Activated B cell treated with CpG ODN at 0.5 μM for 24 hours (primary cell): ENCODE data around the gene IL36B. TPM values are rescaled to one million over a fixed set of nuclear protein-coding genes. Genes with fewer than 3 reads are reported as not detected.
"Not testable (repeated sequence)": the region's sequence is repeated elsewhere in the genome, so short reads cannot be mapped to it uniquely, and the experiment has no call there.

Experiments
- ATAC-seq: fragments of 200-7000 bp; cut with Tn5 transposase; one replicate; pipeline ENCODE4 v1.10.0; 2021; ENCODE audit warnings: low read depth, mild to moderate bottlenecking, moderate library complexity
- CTCF ChIA-PET: fragments of 350-600 bp; sonication (Branson Sonifier 250); formaldehyde crosslinking; loops from one replicate; lab custom pipeline; 2021; ENCODE audit warnings: antibody characterized with exemption; lab: Charles Lee
- POLR2A ChIA-PET: fragments of 350-600 bp; sonication (Branson Sonifier 250); formaldehyde crosslinking; loops from one replicate; lab custom pipeline; 2021; ENCODE audit warnings: antibody characterized with exemption; lab: Charles Lee
- DNase-seq: peaks from one replicate; pipeline ENCODE4 v3.0.0; 2022
- H3K27ac Mint-ChIP-seq: one replicate; pipeline ENCODE4 v1.8.0; 2020; ENCODE audit warnings: mixed read lengths
- H3K27me3 Mint-ChIP-seq: one replicate; pipeline ENCODE4 v1.8.0; 2021; ENCODE audit warnings: mixed read lengths
- H3K36me3 Mint-ChIP-seq: one replicate; pipeline ENCODE4 v1.8.0; 2021; ENCODE audit warnings: low read depth, mixed read lengths
- H3K4me1 Mint-ChIP-seq: one replicate; pipeline ENCODE4 v1.8.0; 2021; ENCODE audit warnings: mixed read lengths
- H3K4me3 Mint-ChIP-seq: one replicate; pipeline ENCODE4 v1.8.0; 2020; ENCODE audit warnings: mild to moderate bottlenecking, mixed read lengths
- H3K9me3 Mint-ChIP-seq: one replicate; pipeline ENCODE4 v1.8.0; 2020; ENCODE audit warnings: mixed read lengths
- intact Hi-C: fragments of 100-400 bp; cut with micrococcal nuclease; formaldehyde crosslinking; loops from one replicate; pipeline ENCODE4 v1.15.1; 2024
- total RNA-seq: library from RNA; stranded (reverse); gene quantifications from 2 replicates; pipeline ENCODE4 v1.2.3, GENCODE V29; 2022
- TF ChIP-seq, protein P1 (sequence below): fragments of 200-600 bp; IDR thresholded peaks from one replicate; pipeline ENCODE4 v1.8.0; 2022; ENCODE audit warnings: antibody characterized with exemption, mild to moderate bottlenecking

IL36B gene
- not detected in 2 replicates for total RNA-seq

DNA sequence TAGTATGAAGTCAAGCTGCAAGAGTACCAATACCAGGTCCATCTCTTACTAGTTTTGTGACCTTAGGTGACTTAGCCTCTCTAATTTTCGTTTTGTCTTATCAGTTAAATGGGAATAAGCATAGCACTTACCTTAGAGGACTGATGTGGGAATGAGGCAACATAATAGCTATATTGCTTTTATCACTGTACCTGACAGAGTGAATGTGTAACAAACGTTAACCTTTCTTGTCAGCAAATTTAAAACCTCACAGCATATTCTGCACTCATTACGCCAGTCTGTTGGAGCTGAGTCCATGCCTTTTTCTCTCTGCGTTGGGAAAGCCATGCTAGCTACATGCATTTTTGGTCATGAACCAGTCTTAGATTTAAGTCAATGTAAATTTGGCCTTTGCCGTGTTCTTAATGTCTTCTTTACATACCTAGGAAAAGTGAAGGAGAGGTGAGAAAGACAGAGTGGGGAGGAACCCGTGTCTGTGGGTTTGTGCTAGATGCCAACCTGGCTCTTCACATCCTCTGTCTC lies at the start of gene IL36B:
Gene IL36B (minus strand): TSS at position 472 of the 522 bp plus-strand sequence.
- Mint-ChIP-seq H3K4me3 (no peak within 1 kb of the TSS), H3K27me3 (peaks cover 22% of the 10 kb centered on the region), H3K9me3 (peaks cover 32% of the 10 kb centered on the region), H3K27ac (no peak within 1 kb of the TSS), H3K36me3 (no peaks in the 10 kb centered on the region), H3K4me1 (no peaks in the 10 kb centered on the region)
- TF ChIP-seq, protein P1, sequence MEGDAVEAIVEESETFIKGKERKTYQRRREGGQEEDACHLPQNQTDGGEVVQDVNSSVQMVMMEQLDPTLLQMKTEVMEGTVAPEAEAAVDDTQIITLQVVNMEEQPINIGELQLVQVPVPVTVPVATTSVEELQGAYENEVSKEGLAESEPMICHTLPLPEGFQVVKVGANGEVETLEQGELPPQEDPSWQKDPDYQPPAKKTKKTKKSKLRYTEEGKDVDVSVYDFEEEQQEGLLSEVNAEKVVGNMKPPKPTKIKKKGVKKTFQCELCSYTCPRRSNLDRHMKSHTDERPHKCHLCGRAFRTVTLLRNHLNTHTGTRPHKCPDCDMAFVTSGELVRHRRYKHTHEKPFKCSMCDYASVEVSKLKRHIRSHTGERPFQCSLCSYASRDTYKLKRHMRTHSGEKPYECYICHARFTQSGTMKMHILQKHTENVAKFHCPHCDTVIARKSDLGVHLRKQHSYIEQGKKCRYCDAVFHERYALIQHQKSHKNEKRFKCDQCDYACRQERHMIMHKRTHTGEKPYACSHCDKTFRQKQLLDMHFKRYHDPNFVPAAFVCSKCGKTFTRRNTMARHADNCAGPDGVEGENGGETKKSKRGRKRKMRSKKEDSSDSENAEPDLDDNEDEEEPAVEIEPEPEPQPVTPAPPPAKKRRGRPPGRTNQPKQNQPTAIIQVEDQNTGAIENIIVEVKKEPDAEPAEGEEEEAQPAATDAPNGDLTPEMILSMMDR = no peak
- CTCF ChIA-PET = no interaction called here
- intact Hi-C loops = no loop called here
- DNase-seq = no peak
- no peak for ATAC-seq
- POLR2A ChIA-PET = no interaction called here

DNA sequence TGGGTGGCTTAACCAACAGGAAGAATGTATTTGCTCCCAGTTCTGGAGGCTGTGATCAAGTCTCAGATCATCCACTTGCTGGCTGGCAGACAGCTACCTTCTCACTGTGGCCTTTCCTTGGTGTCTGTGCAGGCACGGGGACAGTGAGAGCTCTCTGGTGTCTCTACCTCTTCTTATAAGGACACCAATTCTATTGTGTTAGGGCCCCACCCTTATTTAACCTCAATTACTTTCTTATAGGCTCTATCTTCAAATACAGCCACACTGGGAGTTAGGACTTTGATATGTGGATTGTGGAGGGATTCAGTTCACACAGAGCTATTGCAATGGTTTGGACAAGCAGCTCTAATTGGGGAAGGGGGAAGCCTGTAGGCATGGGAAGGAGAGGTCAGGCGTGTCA lies 49.5 kb upstream of the IL36B start:
- ATAC-seq (no peak), DNase-seq (no peak)
- Mint-ChIP-seq H3K27me3 (peaks cover 10% of the 10 kb centered on the region), H3K4me1 (peaks cover 13% of the 10 kb centered on the region), H3K4me3 (no peak overlapping the region), H3K9me3 (peaks cover 9% of the 10 kb centered on the region), H3K36me3 (no peaks in the 10 kb centered on the region), H3K27ac (no peak overlapping the region)
- intact Hi-C loops = no loop called here
- ChIA-PET POLR2A (no interaction called here), CTCF (no interaction called here)
- TF ChIP-seq, protein P1 = no peak

DNA sequence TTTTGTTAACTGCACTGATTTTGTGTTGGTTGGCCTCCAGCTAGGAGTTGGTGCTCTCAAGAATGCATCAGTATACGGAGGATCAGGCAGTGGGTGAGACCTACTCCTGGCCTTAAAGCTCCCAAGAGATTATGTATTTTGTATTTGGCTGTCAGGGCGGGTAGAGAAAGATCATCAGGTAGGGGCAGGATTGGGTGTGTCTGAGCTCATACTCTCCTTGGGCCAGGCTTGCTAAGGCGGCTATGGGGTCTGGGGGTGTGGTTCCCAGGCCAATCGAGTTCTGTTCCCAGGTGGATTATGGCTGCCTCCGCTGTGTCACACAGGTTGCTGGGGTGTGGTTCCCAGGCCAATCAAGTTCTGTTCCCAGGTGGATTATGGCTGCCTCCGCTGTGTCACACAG lies 45.9 kb upstream of the IL36B start:
- TF ChIP-seq, protein P1 = no peak
- Mint-ChIP-seq H3K27ac (no peak overlapping the region), H3K4me1 (peaks cover 13% of the 10 kb centered on the region), H3K4me3 (no peak overlapping the region), H3K36me3 (peaks cover 6% of the 10 kb centered on the region), H3K27me3 (peaks cover 20% of the 10 kb centered on the region), H3K9me3 (peaks cover 19% of the 10 kb centered on the region)
- intact Hi-C loops = no loop called here
- ChIA-PET POLR2A (interaction anchor here (1.6 kb wide), 1 partner anchor 77 kb away, joined by 6 read pairs; no protein-coding TSS in a partner anchor), CTCF (interaction anchor here (0.9 kb wide), 1 partner anchor 23 kb away, joined by 4 read pairs; no protein-coding TSS in a partner anchor)
- ATAC-seq (no peak), DNase-seq (no peak)

DNA sequence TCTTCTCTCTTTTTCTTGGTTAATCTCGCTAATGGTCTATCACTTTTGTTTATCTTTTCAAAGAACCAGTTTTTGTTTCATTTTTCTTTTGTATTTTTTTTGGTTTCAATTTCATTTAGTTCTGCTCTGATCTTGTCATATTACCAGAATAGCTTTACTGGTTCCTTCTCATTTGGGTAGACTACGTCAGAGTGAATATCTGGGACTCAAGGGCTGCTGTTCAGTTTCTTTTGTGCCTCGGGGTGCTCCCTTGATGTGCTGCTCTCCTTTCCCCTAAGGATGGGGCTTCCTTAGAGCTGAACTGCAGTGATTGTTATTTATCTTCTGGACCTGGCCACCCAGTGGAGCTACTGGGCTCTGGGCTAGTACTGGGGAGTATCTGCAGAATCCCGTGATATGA lies 45.4 kb upstream of the IL36B start:
- CTCF ChIA-PET = interaction anchor here (0.9 kb wide), 1 partner anchor 24 kb away, joined by 4 read pairs; no protein-coding TSS in a partner anchor
- Mint-ChIP-seq H3K36me3 (peaks cover 6% of the 10 kb centered on the region), H3K27me3 (peaks cover 20% of the 10 kb centered on the region), H3K9me3 (peaks cover 19% of the 10 kb centered on the region), H3K4me1 (peaks cover 13% of the 10 kb centered on the region), H3K27ac (peak overlapping the region; percentile 4), H3K4me3 (peak overlapping the region; percentile 60)
- intact Hi-C loops = no loop called here
- no peak for ATAC-seq
- POLR2A ChIA-PET = interaction anchor here (1.6 kb wide), 1 partner anchor 77 kb away, joined by 6 read pairs; no protein-coding TSS in a partner anchor
- TF ChIP-seq, protein P1 = no peak
- DNase-seq = no peak

DNA sequence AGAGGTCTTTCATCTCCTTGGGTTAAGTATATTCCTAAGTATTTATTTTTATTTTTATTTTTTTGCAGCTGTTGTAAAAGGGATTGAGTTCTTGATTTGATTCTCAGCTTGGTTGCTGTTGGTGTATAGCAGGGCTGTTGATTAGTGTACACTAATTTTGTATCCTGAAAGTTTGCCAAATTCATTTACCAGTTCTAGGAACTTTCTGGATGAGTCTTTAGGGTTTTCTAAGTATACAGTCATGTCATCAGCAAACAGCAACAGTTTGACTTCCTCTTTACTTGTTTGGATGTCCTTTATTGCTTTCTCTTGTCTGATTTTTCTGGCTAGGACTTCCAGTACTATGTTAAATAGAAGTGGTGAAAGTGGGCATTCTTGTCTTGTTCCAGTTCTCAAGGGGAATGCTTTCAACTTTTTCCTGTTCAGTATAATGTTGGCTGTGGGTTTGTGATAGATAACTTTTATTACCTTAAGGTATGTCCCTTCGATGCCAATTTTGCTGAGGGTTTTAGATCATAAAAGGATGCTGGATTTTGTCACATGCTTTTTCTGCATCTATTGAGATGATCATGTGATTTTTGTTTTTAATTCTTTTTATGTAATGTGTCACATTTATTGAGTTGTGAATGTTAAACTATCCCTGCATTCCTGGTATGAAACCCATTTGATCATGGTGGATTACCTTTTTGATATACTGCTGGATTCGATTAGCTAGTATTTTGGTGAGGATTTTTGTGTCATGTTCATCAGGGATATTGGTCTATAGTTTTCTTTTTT lies 44.4 kb upstream of the IL36B start:
- DNase-seq, intact Hi-C loops, H3K27ac Mint-ChIP-seq, ATAC-seq, CTCF ChIA-PET, H3K36me3 Mint-ChIP-seq, H3K4me3 Mint-ChIP-seq: not testable (repeated sequence)
- peaks cover 16% of the 10 kb centered on the region for H3K27me3 Mint-ChIP-seq
- H3K9me3 Mint-ChIP-seq = peaks cover 14% of the 10 kb centered on the region
- POLR2A ChIA-PET = interaction anchor here (0.6 to 1.6 kb wide), 2 partner anchors 78 to 294 kb away, joined by 3 to 6 read pairs; no protein-coding TSS in a partner anchor
- H3K4me1 Mint-ChIP-seq = peaks cover 13% of the 10 kb centered on the region

DNA sequence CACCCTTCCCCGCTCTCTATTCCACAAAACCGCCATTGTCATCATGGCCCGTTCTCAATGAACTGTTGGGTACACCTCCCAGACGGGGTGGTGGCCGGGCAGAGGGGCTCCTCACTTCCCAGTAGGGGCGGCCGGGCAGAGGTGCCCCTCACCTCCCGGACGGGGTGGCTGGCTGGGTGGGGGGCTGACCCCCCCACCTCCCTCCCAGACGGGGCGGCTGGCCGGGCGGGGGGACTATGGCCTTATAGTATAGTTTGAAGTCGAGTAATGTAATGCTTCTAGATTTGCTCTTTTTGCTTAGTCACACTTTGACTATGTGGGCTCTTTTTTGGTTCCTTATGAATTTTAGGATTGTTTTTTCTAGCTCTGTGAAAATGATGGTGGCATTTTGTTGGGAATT lies 43.6 kb upstream of the IL36B start:
- POLR2A ChIA-PET, DNase-seq, ATAC-seq, H3K27ac Mint-ChIP-seq, CTCF ChIA-PET, H3K4me3 Mint-ChIP-seq, intact Hi-C loops, H3K36me3 Mint-ChIP-seq: not testable (repeated sequence)
- Mint-ChIP-seq H3K27me3 (peaks cover 16% of the 10 kb centered on the region), H3K4me1 (peaks cover 13% of the 10 kb centered on the region), H3K9me3 (peaks cover 14% of the 10 kb centered on the region)
